ENCODE data around the gene HSPBP1. TPM values are rescaled to one million over a fixed set of nuclear protein-coding genes. Genes with fewer than 3 reads are reported as not detected.

HSPBP1 gene
- total and polyA plus RNA-seq, 2 donors (not counting 3 experiments of a cell fraction or from before 2014, with no cell fraction given), result 30.4 to 47.5 TPM

DNA sequence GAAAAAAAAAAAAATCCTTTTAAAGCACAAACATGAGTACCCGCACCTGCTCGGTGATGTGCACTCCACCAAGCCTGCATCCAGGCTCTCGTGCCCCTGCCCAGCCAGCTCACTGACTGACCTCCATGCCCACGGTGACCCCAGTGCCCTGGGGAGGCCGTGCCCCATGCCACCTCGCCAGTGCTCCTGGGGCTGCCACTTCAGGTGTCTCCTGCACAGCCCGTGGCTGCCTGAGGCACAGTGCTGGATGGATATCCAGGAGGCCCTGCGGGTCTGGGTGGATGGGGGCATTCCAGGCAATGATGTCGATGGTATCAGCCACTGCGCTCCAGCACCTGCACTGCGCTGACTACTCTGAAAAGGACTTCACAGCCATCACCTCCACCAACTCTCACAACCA, 30.1 kb downstream of the HSPBP1 start:
- CTCF ChIA-PET, result no interaction called here
- no peak overlapping the region for H3K4me3 ChIP-seq (replicated peaks in 1 of 3; ENCODE audit: insufficient read depth in 1 of 3, low read depth in 1 of 3, low read length in 3 of 3)
- TF ChIP-seq, protein P1, sequence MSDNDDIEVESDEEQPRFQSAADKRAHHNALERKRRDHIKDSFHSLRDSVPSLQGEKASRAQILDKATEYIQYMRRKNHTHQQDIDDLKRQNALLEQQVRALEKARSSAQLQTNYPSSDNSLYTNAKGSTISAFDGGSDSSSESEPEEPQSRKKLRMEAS (IDR thresholded peaks at IDR 0.05; ENCODE audit: insufficient read depth, insufficient read length), result no peak
- TF ChIP-seq MYC (IDR thresholded peaks at IDR 0.05; ENCODE audit: low read depth, low read length), result no peak
- no peak for TF ChIP-seq POLR2AphosphoS5 (IDR thresholded peaks at IDR 0.05; ENCODE audit: insufficient read depth, low read depth, low read length)
- TF ChIP-seq CTCF (IDR thresholded peaks at IDR 0.05; ENCODE audit: extremely low read depth in 1 of 2, insufficient read depth in 1 of 2, low read depth in 1 of 2, low read length in 2 of 2), result no peak
- TF ChIP-seq POLR2A (IDR thresholded peaks at IDR 0.05; ENCODE audit: low read depth, low read length), result no peak
- no peak for TF ChIP-seq FOS (IDR thresholded peaks at IDR 0.05; ENCODE audit: borderline replicate concordance, insufficient read depth, low read length)
- TF ChIP-seq EZH2 (IDR thresholded peaks at IDR 0.05; ENCODE audit: borderline replicate concordance, low read depth, low read length, severe bottlenecking), result no peak
- no peak for TF ChIP-seq GATA2 (IDR thresholded peaks at IDR 0.05; ENCODE audit: insufficient read depth, insufficient read length, low read depth, low read length)
- TF ChIP-seq JUN (IDR thresholded peaks at IDR 0.05; ENCODE audit: borderline replicate concordance, insufficient read depth, insufficient read length, low read depth), result no peak
- H3K9me3 ChIP-seq (replicated peaks; ENCODE audit: control insufficient read depth, insufficient read depth, low read length), result no peaks in the 10 kb centered on the region
- FAIRE-seq (no peak), DNase-seq (ENCODE audit: low read depth, low spot score) (no peak)
- no peak overlapping the region for H3K4me2 ChIP-seq (ENCODE audit: insufficient read depth, low read length)
- no TSS peak for BruUV-seq (replicated peaks)
- dilution Hi-C loops (cut with MboI; ENCODE audit: extremely low pct_ligation_motif_present, low sequenced_read_pairs), result no loop called here
- POLR2A ChIA-PET, result no interaction called here
- peaks cover 33% of the 10 kb centered on the region for H3K4me1 ChIP-seq (ENCODE audit: control insufficient read depth, extremely low read depth, insufficient read depth, low read length)
- no peak overlapping the region for H3K9ac ChIP-seq (replicated peaks; ENCODE audit: extremely low read depth, insufficient read depth, low read length)
- H3K27me3 ChIP-seq (ENCODE audit: control insufficient read depth in 2 of 2, insufficient read depth in 2 of 2, low read length in 2 of 2), result no peaks in the 10 kb centered on the region
- H3K27ac ChIP-seq (ENCODE audit: insufficient read depth, low read depth, low read length), result no peak overlapping the region
- peaks cover 0 to 18% of the 10 kb centered on the region in 2 experiments for H3K36me3 ChIP-seq (ENCODE audit: control insufficient read depth in 2 of 2, extremely low read depth in 1 of 2, insufficient read depth in 2 of 2, low read length in 2 of 2)
- peaks cover 77% of the 10 kb centered on the region for H3K79me2 ChIP-seq (ENCODE audit: control insufficient read depth, insufficient read depth, low read length)
- no peak overlapping the region for H2AFZ ChIP-seq (ENCODE audit: low read depth, low read length)
- H4K20me1 ChIP-seq (replicated peaks; ENCODE audit: control insufficient read depth, extremely low read depth, insufficient read depth, low read length), result no peaks in the 10 kb centered on the region
- H3K9me1 ChIP-seq (replicated peaks; ENCODE audit: control insufficient read depth, extremely low read depth, insufficient read depth, low read length), result no peaks in the 10 kb centered on the region
- intact Hi-C loops (cut with micrococcal nuclease), result loop anchor here (10.0 kb wide), 1 partner anchor 355 kb away; the partner anchor contains the start of genes ZNF524 and ZNF865
